Measurements from ENCODE around the gene CYB5RL. TPM values are rescaled to one million over a fixed set of nuclear protein-coding genes. Genes with fewer than 3 reads are reported as not detected.

Gene CYB5RL, protein sequence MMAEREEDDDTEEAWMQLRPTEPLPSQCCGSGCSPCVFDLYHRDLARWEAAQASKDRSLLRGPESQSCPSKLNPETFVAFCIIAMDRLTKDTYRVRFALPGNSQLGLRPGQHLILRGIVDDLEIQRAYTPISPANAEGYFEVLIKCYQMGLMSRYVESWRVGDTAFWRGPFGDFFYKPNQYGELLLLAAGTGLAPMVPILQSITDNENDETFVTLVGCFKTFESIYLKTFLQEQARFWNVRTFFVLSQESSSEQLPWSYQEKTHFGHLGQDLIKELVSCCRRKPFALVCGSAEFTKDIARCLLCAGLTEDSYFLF
- total RNA-seq = 4.2 and 4.6 TPM in 2 replicates

DNA sequence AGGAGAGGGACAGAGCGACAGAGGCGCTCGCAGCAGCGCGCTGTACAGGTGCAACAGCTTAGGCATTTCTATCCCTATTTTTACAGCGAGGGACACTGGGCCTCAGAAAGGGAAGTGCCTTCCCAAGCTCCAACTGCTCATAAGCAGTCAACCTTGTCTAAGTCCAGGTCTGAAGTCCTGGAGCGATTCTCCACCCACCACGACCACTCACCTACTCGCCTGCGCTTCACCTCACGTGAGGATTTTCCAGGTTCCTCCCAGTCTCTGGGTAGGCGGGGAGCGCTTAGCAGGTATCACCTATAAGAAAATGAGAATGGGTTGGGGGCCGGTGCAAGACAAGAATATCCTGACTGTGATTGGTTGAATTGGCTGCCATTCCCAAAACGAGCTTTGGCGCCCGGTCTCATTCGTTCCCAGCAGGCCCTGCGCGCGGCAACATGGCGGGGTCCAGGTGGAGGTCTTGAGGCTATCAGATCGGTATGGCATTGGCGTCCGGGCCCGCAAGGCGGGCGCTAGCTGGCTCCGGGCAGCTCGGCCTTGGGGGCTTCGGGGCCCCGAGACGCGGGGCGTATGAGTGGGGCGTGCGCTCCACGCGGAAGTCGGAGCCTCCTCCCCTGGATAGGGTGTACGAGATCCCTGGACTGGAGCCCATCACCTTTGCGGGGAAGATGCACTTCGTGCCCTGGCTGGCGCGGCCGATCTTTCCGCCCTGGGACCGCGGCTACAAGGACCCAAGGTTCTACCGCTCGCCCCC lies at the start of gene CYB5RL, which contains the start of gene MRPL37:
Gene CYB5RL (minus strand): TSS at position 266 of the 754 bp plus-strand sequence. CDS start 4,414 bp downstream, outside the sequence.
Gene MRPL37 (plus strand): TSS at position 403 of the 754 bp plus-strand sequence. CDS start 77 bp downstream, at position 480.

DNA sequence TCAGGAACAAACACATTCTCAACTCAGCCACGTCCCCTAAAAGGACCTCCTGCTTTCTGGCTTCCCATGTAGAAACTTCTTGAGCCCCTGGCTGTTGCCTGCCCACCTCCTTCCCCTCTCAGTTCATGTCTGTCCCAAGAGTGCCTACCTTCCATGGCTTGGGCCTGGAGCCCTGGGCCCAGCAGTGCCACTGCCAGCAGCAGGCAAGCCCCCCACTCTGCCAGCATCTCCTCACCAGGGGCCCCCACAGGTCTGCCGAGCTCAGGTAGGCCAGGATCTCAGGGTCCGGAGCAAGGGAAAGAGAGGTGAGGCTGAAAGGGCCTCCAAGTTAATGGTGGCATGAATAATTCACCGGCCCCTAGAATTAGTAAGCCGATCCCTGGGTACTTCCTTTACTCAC lies 47.1 kb downstream of the CYB5RL start, which contains the start of gene CDCP2:
Gene CDCP2 (minus strand): TSS at position 305 of the 400 bp plus-strand sequence. CDS start 78 bp downstream, at position 227.

Other genes with a start within 250 kb of the CYB5RL start
- not detected in 2 replicates for gene LDLRAD1, start 181.8 kb downstream of the CYB5RL start, total RNA-seq
- 185 and 199 TPM in 2 replicates for gene TMEM59, start 146.8 kb downstream of the CYB5RL start, total RNA-seq
- gene TCEANC2, start 146.4 kb downstream of the CYB5RL start, total RNA-seq = 1.9 and 3.2 TPM in 2 replicates
- gene CDCP2, start 47.0 kb downstream of the CYB5RL start, total RNA-seq = not detected in 2 replicates
- 49.7 and 66.3 TPM in 2 replicates for gene MRPL37, start 137 bp upstream of the CYB5RL start, total RNA-seq
- 8.8 and 11.4 TPM in 2 replicates for gene SSBP3, start 206.4 kb upstream of the CYB5RL start, total RNA-seq

Measured in epithelial cell of umbilical artery (primary cell).